Measurements from ENCODE around the gene L3MBTL3.

L3MBTL3 gene

DNA sequence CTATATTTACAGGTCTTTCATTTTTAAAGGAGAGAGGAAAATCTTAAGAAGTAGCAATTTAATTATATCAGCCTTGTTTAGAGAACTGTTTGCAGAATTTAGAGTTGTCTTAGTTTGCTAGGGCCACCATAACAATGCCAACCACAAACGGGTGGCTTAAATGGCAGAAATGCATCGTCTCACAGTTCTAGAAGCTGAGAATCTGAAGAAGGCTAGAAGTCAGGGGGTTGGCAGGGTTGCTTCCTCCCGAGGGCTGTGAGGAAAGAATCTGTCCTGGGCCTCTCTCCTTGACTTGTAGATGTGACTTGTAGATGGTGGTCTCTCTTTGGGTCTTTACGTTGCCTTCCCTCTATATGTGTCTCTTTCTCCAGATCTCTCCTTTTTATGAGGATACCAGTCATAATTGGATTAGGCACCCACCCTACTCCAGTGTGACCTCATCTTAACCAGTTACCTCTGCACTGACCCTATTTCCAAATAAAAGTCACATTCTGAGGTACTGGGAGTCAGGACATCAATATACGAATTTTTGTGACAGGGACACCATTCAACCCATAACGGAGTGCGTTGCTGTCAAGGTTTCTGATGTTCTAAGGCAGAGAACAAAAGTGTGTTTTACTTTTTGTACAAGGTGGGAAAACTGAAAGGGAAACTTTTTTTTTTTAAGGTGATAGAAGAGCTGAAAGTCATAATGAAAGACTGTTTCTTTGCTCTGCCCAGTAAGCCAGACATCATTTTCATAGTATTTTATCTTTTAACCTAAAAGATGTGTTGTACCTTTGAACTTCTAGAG is 119.9 kb downstream of the L3MBTL3 start:
- H3K79me2 ChIP-seq, result no peaks in the 10 kb centered on the region
- H3K4me2 ChIP-seq (ENCODE audit: low read length), result no peak overlapping the region
- H3K27me3 ChIP-seq (ENCODE audit: control insufficient read depth, insufficient read depth, low read length), result no peaks in the 10 kb centered on the region
- H3K9me3 ChIP-seq (ENCODE audit: control insufficient read depth, low read length), result no peaks in the 10 kb centered on the region
- TF ChIP-seq, protein P1, sequence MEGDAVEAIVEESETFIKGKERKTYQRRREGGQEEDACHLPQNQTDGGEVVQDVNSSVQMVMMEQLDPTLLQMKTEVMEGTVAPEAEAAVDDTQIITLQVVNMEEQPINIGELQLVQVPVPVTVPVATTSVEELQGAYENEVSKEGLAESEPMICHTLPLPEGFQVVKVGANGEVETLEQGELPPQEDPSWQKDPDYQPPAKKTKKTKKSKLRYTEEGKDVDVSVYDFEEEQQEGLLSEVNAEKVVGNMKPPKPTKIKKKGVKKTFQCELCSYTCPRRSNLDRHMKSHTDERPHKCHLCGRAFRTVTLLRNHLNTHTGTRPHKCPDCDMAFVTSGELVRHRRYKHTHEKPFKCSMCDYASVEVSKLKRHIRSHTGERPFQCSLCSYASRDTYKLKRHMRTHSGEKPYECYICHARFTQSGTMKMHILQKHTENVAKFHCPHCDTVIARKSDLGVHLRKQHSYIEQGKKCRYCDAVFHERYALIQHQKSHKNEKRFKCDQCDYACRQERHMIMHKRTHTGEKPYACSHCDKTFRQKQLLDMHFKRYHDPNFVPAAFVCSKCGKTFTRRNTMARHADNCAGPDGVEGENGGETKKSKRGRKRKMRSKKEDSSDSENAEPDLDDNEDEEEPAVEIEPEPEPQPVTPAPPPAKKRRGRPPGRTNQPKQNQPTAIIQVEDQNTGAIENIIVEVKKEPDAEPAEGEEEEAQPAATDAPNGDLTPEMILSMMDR (IDR thresholded peaks at IDR 0.05), result no peak
- no peak overlapping the region for H3K27ac ChIP-seq
- H3K36me3 ChIP-seq (ENCODE audit: control insufficient read depth, insufficient read depth, low read length), result no peaks in the 10 kb centered on the region
- no peak overlapping the region for H3K9ac ChIP-seq
- no peak overlapping the region for H2AFZ ChIP-seq
- no peak overlapping the region for H3K4me3 ChIP-seq (ENCODE audit: low read depth, low read length)
- H3K4me1 ChIP-seq, result no peaks in the 10 kb centered on the region

DNA sequence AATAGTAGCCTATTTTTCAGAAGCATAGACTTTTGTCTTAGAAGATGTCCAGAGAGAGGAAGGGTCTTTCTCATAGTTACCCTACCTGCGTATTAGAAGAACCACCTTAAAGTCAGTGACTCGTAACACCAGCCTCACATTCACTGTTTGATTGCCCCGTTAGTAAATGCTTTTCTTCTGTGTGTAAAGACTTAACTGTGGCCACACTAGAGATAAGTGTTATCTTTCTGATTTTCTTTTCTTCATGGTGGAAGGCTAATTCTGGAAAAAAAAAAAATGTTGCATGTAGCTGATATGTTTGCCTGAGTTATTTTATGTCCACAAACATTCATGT is 120.5 kb downstream of the L3MBTL3 start:
- Histone ChIP-seq H3K4me2 (ENCODE audit: low read length) (no peak overlapping the region), H3K4me1 (no peaks in the 10 kb centered on the region), H3K36me3 (ENCODE audit: control insufficient read depth, insufficient read depth, low read length) (no peaks in the 10 kb centered on the region), H3K4me3 (ENCODE audit: low read depth, low read length) (no peak overlapping the region), H3K27me3 (ENCODE audit: control insufficient read depth, insufficient read depth, low read length) (no peaks in the 10 kb centered on the region), H3K9me3 (ENCODE audit: control insufficient read depth, low read length) (no peaks in the 10 kb centered on the region), H3K79me2 (no peaks in the 10 kb centered on the region), H3K9ac (no peak overlapping the region), H2AFZ (no peak overlapping the region), H3K27ac (no peak overlapping the region)
- TF ChIP-seq, protein P1 (IDR thresholded peaks at IDR 0.05), result no peak

DNA sequence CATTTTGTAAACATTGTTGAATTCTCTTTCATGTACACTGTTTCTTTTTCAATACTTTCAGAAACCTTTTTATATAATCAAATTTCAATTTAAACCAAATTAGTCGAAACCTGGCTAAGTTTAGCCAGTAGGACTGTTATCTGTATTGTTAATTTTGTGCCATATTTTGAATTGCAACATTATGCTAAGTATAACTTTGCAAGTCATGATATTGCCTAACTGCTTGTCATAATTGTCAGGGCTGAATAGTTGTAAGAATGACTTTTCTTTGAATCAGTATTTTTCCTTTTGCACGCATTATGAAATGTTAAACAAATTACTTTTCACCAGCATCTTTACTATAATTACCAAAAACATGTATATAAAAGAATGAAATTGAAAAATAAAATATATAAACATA is 121.7 kb downstream of the L3MBTL3 start:
- Histone ChIP-seq H3K36me3 (ENCODE audit: control insufficient read depth, insufficient read depth, low read length) (no peaks in the 10 kb centered on the region), H3K27ac (no peak overlapping the region), H3K9ac (no peak overlapping the region), H3K9me3 (ENCODE audit: control insufficient read depth, low read length) (no peaks in the 10 kb centered on the region), H3K4me2 (ENCODE audit: low read length) (no peak overlapping the region), H2AFZ (no peak overlapping the region), H3K79me2 (no peaks in the 10 kb centered on the region), H3K4me3 (ENCODE audit: low read depth, low read length) (no peak overlapping the region), H3K4me1 (no peaks in the 10 kb centered on the region), H3K27me3 (ENCODE audit: control insufficient read depth, insufficient read depth, low read length) (no peaks in the 10 kb centered on the region)
- TF ChIP-seq, protein P1 (IDR thresholded peaks at IDR 0.05), result no peak

DNA sequence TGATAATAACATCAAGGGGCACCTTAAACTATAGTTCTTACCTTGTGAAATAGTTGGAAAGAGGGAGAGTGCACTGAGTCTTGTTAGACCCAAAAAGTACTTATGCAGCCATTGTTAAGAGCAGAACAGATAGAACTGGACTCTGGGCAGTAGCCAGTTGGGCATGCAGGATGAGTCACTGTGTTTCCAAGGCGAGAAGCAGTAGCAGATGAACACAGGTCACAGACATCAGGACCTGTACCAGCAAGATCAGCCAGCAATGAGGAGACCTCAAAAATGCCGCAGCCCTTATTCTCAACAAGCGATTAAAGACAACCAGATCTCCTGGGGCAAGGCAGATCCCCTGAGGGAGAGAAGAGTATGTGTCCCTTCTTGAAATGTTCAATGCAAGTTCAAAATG is 125.3 kb downstream of the L3MBTL3 start:
- H3K9ac ChIP-seq, result no peak overlapping the region
- TF ChIP-seq, protein P1 (IDR thresholded peaks at IDR 0.05), result no peak

DNA sequence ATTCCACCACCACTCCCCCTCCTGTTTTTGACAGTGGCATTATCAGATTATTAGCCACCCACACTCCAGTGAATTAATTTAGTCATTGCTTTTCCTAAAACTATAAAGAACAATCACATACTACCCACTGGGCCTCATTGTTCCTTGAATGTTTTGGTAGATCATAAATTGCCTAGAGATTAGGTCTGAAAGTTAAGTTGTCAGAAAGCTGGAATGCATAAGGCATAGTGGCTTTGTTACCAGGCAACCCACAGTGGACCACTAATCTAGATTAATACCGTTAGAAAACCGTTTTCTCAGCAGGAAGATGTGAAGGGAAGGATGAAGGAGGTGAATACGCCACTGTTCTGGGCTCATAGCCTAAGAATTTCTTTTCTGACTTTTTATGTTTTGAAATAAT is 128.7 kb downstream of the L3MBTL3 start:
- TF ChIP-seq, protein P1 (IDR thresholded peaks at IDR 0.05), result no peak
- no peak overlapping the region for H3K4me2 ChIP-seq (ENCODE audit: low read length)
- H3K4me3 ChIP-seq (ENCODE audit: low read depth, low read length), result no peak overlapping the region
- no peaks in the 10 kb centered on the region for H3K9me3 ChIP-seq (ENCODE audit: control insufficient read depth, low read length)
- H3K4me1 ChIP-seq, result no peaks in the 10 kb centered on the region
- no peak overlapping the region for H2AFZ ChIP-seq
- H3K79me2 ChIP-seq, result no peaks in the 10 kb centered on the region
- no peak overlapping the region for H3K27ac ChIP-seq
- no peak overlapping the region for H3K9ac ChIP-seq
- H3K27me3 ChIP-seq (ENCODE audit: control insufficient read depth, insufficient read depth, low read length), result no peaks in the 10 kb centered on the region
- H3K36me3 ChIP-seq (ENCODE audit: control insufficient read depth, insufficient read depth, low read length), result no peaks in the 10 kb centered on the region

More for the DNA sequence above, 125.3 kb downstream of the L3MBTL3 start:
- Histone ChIP-seq H3K9me3 (ENCODE audit: control insufficient read depth, low read length) (no peaks in the 10 kb centered on the region), H3K27ac (no peak overlapping the region), H3K4me2 (ENCODE audit: low read length) (no peak overlapping the region), H3K36me3 (ENCODE audit: control insufficient read depth, insufficient read depth, low read length) (no peaks in the 10 kb centered on the region), H3K27me3 (ENCODE audit: control insufficient read depth, insufficient read depth, low read length) (no peaks in the 10 kb centered on the region), H3K4me3 (ENCODE audit: low read depth, low read length) (no peak overlapping the region), H2AFZ (no peak overlapping the region), H3K4me1 (no peaks in the 10 kb centered on the region), H3K79me2 (no peaks in the 10 kb centered on the region)

Measured in parathyroid adenoma (tissue), 2 donors.